ENCODE results near the gene FNIP2. TPM values are rescaled to one million over a fixed set of nuclear protein-coding genes. Genes with fewer than 3 reads are reported as not detected.
"Not testable (repeated sequence)": the region's sequence is repeated elsewhere in the genome, so short reads cannot be mapped to it uniquely, and the experiment has no call there.

The FNIP2 gene
- total RNA-seq, 1 experiment from 2014 or later: 35.3 TPM

GRCh38 chr4:158826057-158826456, 57.2 kb downstream of the FNIP2 start:
- H3K27ac Mint-ChIP-seq (ENCODE audit: unreplicated experiment): peak overlapping the region; percentile 99
- H3K4me1 Mint-ChIP-seq (ENCODE audit: low read depth, unreplicated experiment): peaks cover 78% of the 10 kb centered on the region

GRCh38 chr4:158826882-158827281, 58.1 kb downstream of the FNIP2 start:
- Mint-ChIP-seq H3K27ac (ENCODE audit: unreplicated experiment) (peak overlapping the region; percentile 99), H3K27me3 (ENCODE audit: unreplicated experiment) (no peaks in the 10 kb centered on the region), H3K4me1 (ENCODE audit: low read depth, unreplicated experiment) (peaks cover 75% of the 10 kb centered on the region), H3K9me3 (ENCODE audit: low read depth, unreplicated experiment) (no peaks in the 10 kb centered on the region), H3K36me3 (ENCODE audit: insufficient read depth, unreplicated experiment) (peaks cover 35% of the 10 kb centered on the region), H3K4me3 (ENCODE audit: low read depth, unreplicated experiment) (peak overlapping the region; percentile 69)
- BruUV-seq (replicated peaks): no TSS peak
- TF ChIP-seq, protein P1, sequence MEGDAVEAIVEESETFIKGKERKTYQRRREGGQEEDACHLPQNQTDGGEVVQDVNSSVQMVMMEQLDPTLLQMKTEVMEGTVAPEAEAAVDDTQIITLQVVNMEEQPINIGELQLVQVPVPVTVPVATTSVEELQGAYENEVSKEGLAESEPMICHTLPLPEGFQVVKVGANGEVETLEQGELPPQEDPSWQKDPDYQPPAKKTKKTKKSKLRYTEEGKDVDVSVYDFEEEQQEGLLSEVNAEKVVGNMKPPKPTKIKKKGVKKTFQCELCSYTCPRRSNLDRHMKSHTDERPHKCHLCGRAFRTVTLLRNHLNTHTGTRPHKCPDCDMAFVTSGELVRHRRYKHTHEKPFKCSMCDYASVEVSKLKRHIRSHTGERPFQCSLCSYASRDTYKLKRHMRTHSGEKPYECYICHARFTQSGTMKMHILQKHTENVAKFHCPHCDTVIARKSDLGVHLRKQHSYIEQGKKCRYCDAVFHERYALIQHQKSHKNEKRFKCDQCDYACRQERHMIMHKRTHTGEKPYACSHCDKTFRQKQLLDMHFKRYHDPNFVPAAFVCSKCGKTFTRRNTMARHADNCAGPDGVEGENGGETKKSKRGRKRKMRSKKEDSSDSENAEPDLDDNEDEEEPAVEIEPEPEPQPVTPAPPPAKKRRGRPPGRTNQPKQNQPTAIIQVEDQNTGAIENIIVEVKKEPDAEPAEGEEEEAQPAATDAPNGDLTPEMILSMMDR (IDR thresholded peaks at IDR 0.05; ENCODE audit: unreplicated experiment): no peak
- peak; percentile 76 for DNase-seq
- intact Hi-C loops (cut with micrococcal nuclease; ENCODE audit: unreplicated experiment): loop anchor here (2.0 kb wide), 1 partner anchor 52 kb away; no protein-coding TSS in a partner anchor
- CTCF ChIA-PET: interaction anchor here (0.9 to 1.9 kb wide), 4 partner anchors 9 to 21 kb away, joined by 3 to 10 read pairs (median 6); no protein-coding TSS in a partner anchor

More at GRCh38 chr4:158826057-158826456, 57.2 kb downstream of the FNIP2 start:
- H3K9me3 Mint-ChIP-seq (ENCODE audit: low read depth, unreplicated experiment): no peaks in the 10 kb centered on the region
- intact Hi-C loops (cut with micrococcal nuclease; ENCODE audit: unreplicated experiment): loop anchor here (2.0 kb wide), 1 partner anchor 51 kb away; no protein-coding TSS in a partner anchor
- peaks cover 33% of the 10 kb centered on the region for H3K36me3 Mint-ChIP-seq (ENCODE audit: insufficient read depth, unreplicated experiment)
- no peaks in the 10 kb centered on the region for H3K27me3 Mint-ChIP-seq (ENCODE audit: unreplicated experiment)
- no TSS peak for BruUV-seq (replicated peaks)
- DNase-seq: no peak
- TF ChIP-seq, protein P1 (IDR thresholded peaks at IDR 0.05; ENCODE audit: unreplicated experiment): no peak
- CTCF ChIA-PET: interaction anchor here (0.8 to 1.9 kb wide), 4 partner anchors 8 to 20 kb away, joined by 5 to 10 read pairs (median 6); no protein-coding TSS in a partner anchor
- H3K4me3 Mint-ChIP-seq (ENCODE audit: low read depth, unreplicated experiment): peak overlapping the region; percentile 69

- intact Hi-C loops (cut with micrococcal nuclease; ENCODE audit: unreplicated experiment): loop anchor here (2.0 kb wide), 1 partner anchor 53 kb away; no protein-coding TSS in a partner anchor
- peaks cover 30% of the 10 kb centered on the region for H3K36me3 Mint-ChIP-seq (ENCODE audit: insufficient read depth, unreplicated experiment)
- CTCF ChIA-PET: interaction anchor here (1.2 to 1.9 kb wide), 3 partner anchors 10 to 22 kb away, joined by 5 to 10 read pairs (median 6); no protein-coding TSS in a partner anchor
- no peak for DNase-seq
- no TSS peak for BruUV-seq (replicated peaks)
- H3K4me3 Mint-ChIP-seq (ENCODE audit: low read depth, unreplicated experiment): no peak overlapping the region
- TF ChIP-seq, protein P1 (IDR thresholded peaks at IDR 0.05; ENCODE audit: unreplicated experiment): no peak
- H3K4me1 Mint-ChIP-seq (ENCODE audit: low read depth, unreplicated experiment): peaks cover 75% of the 10 kb centered on the region
- no peaks in the 10 kb centered on the region for H3K9me3 Mint-ChIP-seq (ENCODE audit: low read depth, unreplicated experiment)
- H3K27me3 Mint-ChIP-seq (ENCODE audit: unreplicated experiment): no peaks in the 10 kb centered on the region
- H3K27ac Mint-ChIP-seq (ENCODE audit: unreplicated experiment): peak overlapping the region; percentile 99
Measured at GRCh38 chr4:158827543-158827981, 58.7 kb downstream of the FNIP2 start.

- DNase-seq; intact Hi-C loops (cut with micrococcal nuclease; ENCODE audit: unreplicated experiment); H3K27me3 Mint-ChIP-seq (ENCODE audit: unreplicated experiment); BruUV-seq (replicated peaks); H3K4me3 Mint-ChIP-seq (ENCODE audit: low read depth, unreplicated experiment); CTCF ChIA-PET; H3K9me3 Mint-ChIP-seq (ENCODE audit: low read depth, unreplicated experiment): not testable (repeated sequence)
- peak overlapping the region; percentile 99 for H3K27ac Mint-ChIP-seq (ENCODE audit: unreplicated experiment)
- H3K4me1 Mint-ChIP-seq (ENCODE audit: low read depth, unreplicated experiment): peaks cover 75% of the 10 kb centered on the region
- peaks cover 30% of the 10 kb centered on the region for H3K36me3 Mint-ChIP-seq (ENCODE audit: insufficient read depth, unreplicated experiment)
Measured at GRCh38 chr4:158828151-158828550, 59.3 kb downstream of the FNIP2 start.

DNA sequence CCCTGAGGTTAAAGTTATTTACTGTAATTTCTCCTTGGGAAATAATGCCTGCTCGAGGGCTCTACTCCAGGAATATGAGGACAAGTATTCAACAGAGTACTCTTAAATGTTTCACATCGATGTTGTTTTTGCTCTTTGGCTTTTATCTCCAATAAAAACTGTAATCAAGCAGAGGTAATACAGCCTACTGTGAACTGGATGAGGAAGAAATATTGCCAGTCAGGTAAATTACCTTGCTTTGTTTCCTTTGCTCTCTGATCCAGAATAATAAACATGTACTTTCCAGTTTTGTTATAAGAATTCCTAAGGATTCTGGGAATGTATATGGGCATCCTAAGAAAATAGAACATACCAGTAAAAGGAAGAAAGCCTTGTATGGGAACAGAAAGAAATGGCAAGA, 60.4 kb downstream of the FNIP2 start:
- no peak for DNase-seq
- CTCF ChIA-PET: no interaction called here
- Mint-ChIP-seq H3K4me1 (ENCODE audit: low read depth, unreplicated experiment) (peaks cover 64% of the 10 kb centered on the region), H3K27ac (ENCODE audit: unreplicated experiment) (peak overlapping the region; percentile 80), H3K36me3 (ENCODE audit: insufficient read depth, unreplicated experiment) (peaks cover 38% of the 10 kb centered on the region), H3K9me3 (ENCODE audit: low read depth, unreplicated experiment) (no peaks in the 10 kb centered on the region), H3K27me3 (ENCODE audit: unreplicated experiment) (no peaks in the 10 kb centered on the region), H3K4me3 (ENCODE audit: low read depth, unreplicated experiment) (no peak overlapping the region)
- TF ChIP-seq, protein P1 (IDR thresholded peaks at IDR 0.05; ENCODE audit: unreplicated experiment): no peak
- no TSS peak for BruUV-seq (replicated peaks)
- intact Hi-C loops (cut with micrococcal nuclease; ENCODE audit: unreplicated experiment): no loop called here

Data from Calu3 (cell line).